ENCODE data around the gene NRTN. TPM values are rescaled to one million over a fixed set of nuclear protein-coding genes. Genes with fewer than 3 reads are reported as not detected.

Gene NRTN
- total and polyA plus RNA-seq, 4 donors: 0.23 to 3.3 (median 1.4) TPM

- DNase-seq: no peak
- peaks cover 0 to 2% (median 0%) of the 10 kb centered on the region in 3 donors for H3K27me3 ChIP-seq (ENCODE audit: control insufficient read depth in 3 of 3, insufficient read depth in 3 of 3, low read length in 2 of 3)
- H3K9me3 ChIP-seq (ENCODE audit: control insufficient read depth in 4 of 4, insufficient read depth in 3 of 4, low read length in 3 of 4): peaks cover 0 to 2% (median 0%) of the 10 kb centered on the region in 4 donors
- H3K4me1 ChIP-seq (ENCODE audit: control insufficient read depth in 5 of 5, insufficient read depth in 5 of 5, low read length in 5 of 5): peaks cover 0 to 20% (median 0%) of the 10 kb centered on the region in 5 donors
- no peaks in the 10 kb centered on the region for H3K36me3 ChIP-seq (ENCODE audit: control insufficient read depth in 4 of 4, insufficient read depth in 4 of 4, low read length in 4 of 4)
- H3K9ac ChIP-seq (ENCODE audit: insufficient read depth in 1 of 2, low read length in 2 of 2): no peak overlapping the region
- 90 to 97% methylated on average over 10 of the region's 10 CpGs for WGBS, 2 donors
- TF ChIP-seq, protein P1, sequence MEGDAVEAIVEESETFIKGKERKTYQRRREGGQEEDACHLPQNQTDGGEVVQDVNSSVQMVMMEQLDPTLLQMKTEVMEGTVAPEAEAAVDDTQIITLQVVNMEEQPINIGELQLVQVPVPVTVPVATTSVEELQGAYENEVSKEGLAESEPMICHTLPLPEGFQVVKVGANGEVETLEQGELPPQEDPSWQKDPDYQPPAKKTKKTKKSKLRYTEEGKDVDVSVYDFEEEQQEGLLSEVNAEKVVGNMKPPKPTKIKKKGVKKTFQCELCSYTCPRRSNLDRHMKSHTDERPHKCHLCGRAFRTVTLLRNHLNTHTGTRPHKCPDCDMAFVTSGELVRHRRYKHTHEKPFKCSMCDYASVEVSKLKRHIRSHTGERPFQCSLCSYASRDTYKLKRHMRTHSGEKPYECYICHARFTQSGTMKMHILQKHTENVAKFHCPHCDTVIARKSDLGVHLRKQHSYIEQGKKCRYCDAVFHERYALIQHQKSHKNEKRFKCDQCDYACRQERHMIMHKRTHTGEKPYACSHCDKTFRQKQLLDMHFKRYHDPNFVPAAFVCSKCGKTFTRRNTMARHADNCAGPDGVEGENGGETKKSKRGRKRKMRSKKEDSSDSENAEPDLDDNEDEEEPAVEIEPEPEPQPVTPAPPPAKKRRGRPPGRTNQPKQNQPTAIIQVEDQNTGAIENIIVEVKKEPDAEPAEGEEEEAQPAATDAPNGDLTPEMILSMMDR (IDR thresholded peaks at IDR 0.05; ENCODE audit: control extremely low read depth, extremely low read depth): no peak
- no peak overlapping the region for H3K27ac ChIP-seq (ENCODE audit: low read depth in 1 of 2, low read length in 1 of 2)
- ATAC-seq (ENCODE audit: insufficient read depth, low FRiP score): no peak
- no peak overlapping the region for H3K4me3 ChIP-seq
Observed at GRCh38 chr19:5824751-5825150, 19.9 kb downstream of the NRTN start.

DNA sequence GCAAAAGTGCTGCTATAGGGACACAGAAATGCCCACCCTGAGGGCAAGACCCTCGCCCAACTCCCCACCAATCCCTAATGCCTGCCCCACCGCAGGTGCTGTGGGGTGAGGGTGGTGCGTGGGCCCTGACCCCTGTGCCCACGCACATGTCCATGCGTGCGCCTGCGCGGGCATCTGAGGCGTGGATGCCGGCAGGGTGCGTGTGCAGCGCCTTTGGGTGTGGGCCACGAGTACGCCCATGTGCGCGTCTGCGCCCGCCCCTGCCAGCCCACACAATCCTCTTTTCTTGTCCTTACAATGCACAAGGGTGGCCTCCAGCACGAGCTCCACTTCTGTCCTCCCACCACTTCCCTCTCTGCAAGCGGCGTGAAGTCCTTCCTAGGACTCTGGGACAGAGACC lies 20.3 kb downstream of the NRTN start:
- WGBS, 2 donors: 89 to 94% methylated on average over 21 of the region's 21 CpGs
- peaks cover 0 to 4% (median 0%) of the 10 kb centered on the region in 3 donors for H3K27me3 ChIP-seq (ENCODE audit: control insufficient read depth in 3 of 3, insufficient read depth in 3 of 3, low read length in 2 of 3)
- H3K36me3 ChIP-seq (ENCODE audit: control insufficient read depth in 4 of 4, insufficient read depth in 4 of 4, low read length in 4 of 4): no peaks in the 10 kb centered on the region
- H3K9me3 ChIP-seq (ENCODE audit: control insufficient read depth in 4 of 4, insufficient read depth in 3 of 4, low read length in 3 of 4): peaks cover 0 to 2% (median 0%) of the 10 kb centered on the region in 4 donors
- H3K27ac ChIP-seq (ENCODE audit: low read depth in 1 of 2, low read length in 1 of 2): no peak overlapping the region
- ATAC-seq (ENCODE audit: insufficient read depth, low FRiP score) (no peak), DNase-seq (no peak)
- TF ChIP-seq, protein P1 (IDR thresholded peaks at IDR 0.05; ENCODE audit: control extremely low read depth, extremely low read depth): no peak
- H3K4me3 ChIP-seq: no peak overlapping the region
- peaks cover 0 to 21% (median 0%) of the 10 kb centered on the region in 5 donors for H3K4me1 ChIP-seq (ENCODE audit: control insufficient read depth in 5 of 5, insufficient read depth in 5 of 5, low read length in 5 of 5)
- H3K9ac ChIP-seq (ENCODE audit: insufficient read depth in 1 of 2, low read length in 2 of 2): no peak overlapping the region

- DNase-seq (peak; percentile 45 to 61 (median 53)), ATAC-seq (ENCODE audit: insufficient read depth, low FRiP score) (no peak)
- peak overlapping the region; percentile 39 to 89 for H3K27ac ChIP-seq (ENCODE audit: low read depth in 1 of 2, low read length in 1 of 2)
- no peak overlapping the region for H3K9ac ChIP-seq (ENCODE audit: insufficient read depth in 1 of 2, low read length in 2 of 2)
- 15 to 19% methylated on average over 24 of the region's 24 CpGs for WGBS, 2 donors
- H3K27me3 ChIP-seq (ENCODE audit: control insufficient read depth in 3 of 3, insufficient read depth in 3 of 3, low read length in 2 of 3): peaks cover 0 to 4% (median 0%) of the 10 kb centered on the region in 3 donors
- no peak overlapping the region for H3K4me3 ChIP-seq
- TF ChIP-seq, protein P1 (IDR thresholded peaks at IDR 0.05; ENCODE audit: control extremely low read depth, extremely low read depth): no peak
- no peaks in the 10 kb centered on the region for H3K36me3 ChIP-seq (ENCODE audit: control insufficient read depth in 4 of 4, insufficient read depth in 4 of 4, low read length in 4 of 4)
- H3K9me3 ChIP-seq (ENCODE audit: control insufficient read depth in 4 of 4, insufficient read depth in 3 of 4, low read length in 3 of 4): peaks cover 0 to 2% (median 0%) of the 10 kb centered on the region in 4 donors
- peaks cover 0 to 21% (median 0%) of the 10 kb centered on the region in 5 donors for H3K4me1 ChIP-seq (ENCODE audit: control insufficient read depth in 5 of 5, insufficient read depth in 5 of 5, low read length in 5 of 5)
Observed at GRCh38 chr19:5826531-5827341, 21.9 kb downstream of the NRTN start.
